ENCODE data around the gene PELI2.
A peak's percentile ranks its signal among the peaks of the same experiment; 100 is the strongest.

The PELI2 gene

DNA sequence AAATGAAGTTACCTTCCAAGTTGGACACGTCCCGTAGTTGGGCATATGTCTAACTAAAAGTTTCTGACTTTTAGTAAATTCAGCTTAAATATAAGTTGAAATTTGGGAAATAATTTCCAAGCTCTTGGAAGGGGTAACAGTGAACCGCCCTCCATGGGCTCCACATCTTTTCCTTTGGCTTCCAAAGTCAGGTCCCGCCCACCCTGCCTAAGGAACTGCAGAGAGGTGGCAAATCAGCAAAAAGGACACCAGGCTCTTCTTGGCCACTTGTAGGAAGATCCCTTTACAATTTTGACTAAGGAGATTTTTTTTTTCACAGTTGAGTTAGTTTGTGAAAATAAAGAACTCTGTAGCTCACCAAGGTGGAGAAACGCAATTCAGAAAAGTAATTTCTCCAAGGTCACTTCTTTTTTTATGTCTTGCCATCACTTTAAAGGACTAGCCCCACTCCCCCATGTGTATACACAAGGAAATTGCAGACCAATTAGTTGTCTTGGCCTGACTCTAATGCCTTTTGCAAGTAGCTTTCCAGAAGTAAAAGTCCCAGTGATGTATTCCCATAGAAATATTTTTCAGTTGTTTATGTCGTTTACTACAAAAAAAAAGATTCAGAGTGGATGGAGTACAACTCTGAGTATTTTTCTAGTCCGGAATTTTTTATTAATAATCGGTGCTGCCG is 181.2 kb downstream of the PELI2 start:
- DNase-seq (ENCODE audit: low read depth in 3 of 3), result no peak

DNA sequence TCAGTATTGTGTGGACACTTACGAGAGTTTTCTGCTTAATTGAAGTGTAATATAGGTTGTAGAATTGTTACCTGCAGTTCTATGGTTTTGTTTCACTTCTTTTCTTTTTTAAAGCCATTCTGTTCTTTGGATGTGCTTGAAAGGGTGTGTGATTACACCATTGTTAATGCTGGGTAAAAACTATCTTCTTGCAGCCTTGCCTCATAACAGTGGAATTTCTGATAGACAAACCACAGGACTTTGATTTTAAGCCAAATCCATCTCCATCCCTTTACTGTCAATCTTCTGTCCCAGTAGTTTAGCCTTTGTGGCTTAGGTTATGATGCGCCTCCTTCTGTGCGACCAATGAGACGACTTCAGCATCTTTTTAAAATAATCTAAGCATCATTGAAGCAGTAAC is 182.3 kb downstream of the PELI2 start:
- no peak for DNase-seq (ENCODE audit: low read depth in 3 of 3)

DNA sequence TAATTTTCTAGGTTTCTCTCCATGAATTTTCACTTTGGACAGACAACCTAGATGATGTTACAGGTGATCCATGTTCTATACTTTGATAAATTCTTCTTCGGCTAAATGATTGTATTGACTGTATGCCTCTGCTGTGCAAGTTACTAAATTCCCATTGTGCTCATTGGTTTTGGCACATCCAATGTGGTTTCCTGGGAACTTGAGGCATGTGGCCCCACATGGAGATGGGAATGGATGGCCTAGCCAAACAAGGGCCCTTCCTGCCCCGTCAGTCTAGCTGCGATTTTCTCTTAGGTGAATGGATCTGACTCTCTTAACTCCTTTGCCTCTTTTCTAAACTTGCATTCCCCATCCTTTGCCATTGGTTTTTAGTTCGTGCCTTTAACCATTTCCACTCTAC is 186.2 kb downstream of the PELI2 start:
- no peak for DNase-seq (ENCODE audit: low read depth in 3 of 3)

DNA sequence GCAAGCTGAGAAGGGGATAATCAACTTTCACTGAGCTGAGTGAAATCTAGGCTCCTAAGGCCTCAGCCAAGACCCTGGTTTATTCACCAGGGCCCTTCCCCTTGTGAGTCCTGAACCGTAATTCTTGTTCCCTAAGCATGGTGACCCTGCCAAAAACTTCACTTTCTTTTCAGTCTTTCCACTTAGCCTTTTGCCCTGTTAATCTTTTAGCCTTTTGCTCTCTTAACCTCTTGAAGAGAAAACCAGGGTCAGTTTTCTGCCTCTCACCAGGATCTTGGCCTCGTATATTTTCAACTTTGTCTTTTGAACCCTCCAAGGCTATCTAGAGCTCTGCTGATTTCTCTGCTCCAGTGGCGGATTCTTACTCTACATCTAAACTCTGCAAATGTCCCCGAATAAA is 191.0 kb downstream of the PELI2 start:
- no peak for DNase-seq (ENCODE audit: low read depth in 3 of 3)

DNA sequence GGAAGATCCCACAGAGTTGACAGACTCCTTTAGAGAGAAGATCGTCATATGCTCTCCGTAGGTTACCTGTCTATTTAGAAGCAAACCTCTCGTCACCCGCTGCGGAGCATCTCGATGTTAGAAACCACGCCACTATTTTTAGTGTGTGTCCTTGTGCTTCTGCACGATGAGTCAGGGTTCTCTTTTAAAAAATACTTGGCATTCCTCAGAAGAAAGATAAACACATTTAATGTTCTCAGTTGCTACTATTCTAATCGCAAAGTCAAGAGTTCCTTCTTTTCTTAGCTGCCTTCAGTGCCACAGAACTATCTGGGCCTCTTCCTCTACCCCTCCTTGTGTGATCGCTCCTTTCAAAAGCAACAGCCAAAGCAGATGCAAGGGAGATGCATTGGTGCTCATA is 192.4 kb downstream of the PELI2 start:
- DNase-seq (ENCODE audit: low read depth in 3 of 3), result no peak

DNA sequence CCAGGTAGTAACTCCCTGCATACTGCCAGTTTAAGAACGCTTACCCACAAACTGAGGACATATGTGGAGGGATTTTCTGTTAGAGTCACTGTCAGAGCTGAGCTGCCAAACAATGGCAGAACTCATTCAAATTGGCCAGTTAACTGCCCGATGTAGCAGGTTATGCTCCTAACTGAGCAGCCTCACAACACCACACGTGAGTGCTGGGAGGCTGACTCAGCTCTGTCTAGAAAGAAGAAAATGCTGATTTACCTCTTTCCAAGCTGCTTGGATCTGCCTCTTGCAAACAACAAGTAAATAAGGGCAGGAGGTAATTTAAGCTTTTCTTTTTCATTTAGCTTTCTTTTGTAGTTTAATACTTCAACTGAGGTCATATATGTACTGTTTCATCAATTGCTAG is 195.6 kb downstream of the PELI2 start:
- DNase-seq (ENCODE audit: low read depth in 3 of 3), result no peak

DNA sequence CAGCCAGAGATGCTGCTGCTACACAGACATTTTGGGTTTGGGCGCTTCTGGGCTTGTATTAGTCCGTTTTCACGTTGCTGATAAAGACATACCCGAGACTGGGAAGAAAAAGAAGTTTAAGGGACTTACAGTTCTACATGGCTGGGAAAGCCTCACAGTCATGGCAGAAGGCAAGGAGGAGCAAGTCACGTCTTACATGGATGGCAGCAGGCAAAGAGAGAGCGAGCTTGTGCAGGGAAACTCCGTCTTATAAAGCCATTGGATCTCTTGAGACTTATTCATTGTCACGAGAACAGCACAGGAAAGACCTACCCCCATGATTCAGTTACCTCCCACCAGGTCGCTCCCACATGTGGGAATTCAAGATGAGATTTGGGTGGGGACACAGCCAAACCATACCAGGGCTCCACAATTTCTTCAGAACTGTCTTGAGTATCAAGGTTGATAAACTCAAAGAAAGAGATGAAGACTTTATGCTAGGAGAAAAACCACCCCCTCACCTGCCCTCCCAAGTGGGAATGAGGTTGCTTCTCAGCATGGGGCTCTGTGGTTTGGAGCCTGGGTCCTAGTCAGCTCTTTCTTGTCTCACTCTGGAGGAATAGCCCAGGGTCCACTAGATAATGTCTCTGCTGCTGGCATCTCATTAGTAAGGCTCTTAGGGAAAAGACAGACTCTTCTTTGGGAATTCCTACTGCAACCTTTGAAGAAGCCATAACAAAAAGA is 200.3 kb downstream of the PELI2 start:
- DNase-seq (ENCODE audit: low read depth in 3 of 3), result no peak

DNA sequence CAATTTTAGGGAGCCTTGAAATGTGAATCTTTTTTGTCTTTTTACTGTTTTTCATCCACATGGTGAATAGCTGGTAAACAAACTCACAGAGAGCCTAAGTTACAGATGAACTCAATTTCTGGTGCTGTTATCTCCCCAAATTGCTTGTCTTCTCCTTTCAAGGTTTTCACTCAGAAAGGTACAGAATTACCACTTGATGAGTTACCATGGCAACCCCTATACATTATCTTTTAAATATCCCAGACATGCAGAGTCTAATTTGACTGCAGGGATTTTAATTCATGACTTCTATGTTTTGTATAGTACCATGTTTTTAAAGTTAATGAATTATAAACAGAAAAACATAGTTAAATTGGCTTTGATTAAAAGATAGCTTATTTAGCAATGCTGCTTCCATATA is 203.7 kb downstream of the PELI2 start:
- DNase-seq (ENCODE audit: low read depth in 3 of 3), result no peak

DNA sequence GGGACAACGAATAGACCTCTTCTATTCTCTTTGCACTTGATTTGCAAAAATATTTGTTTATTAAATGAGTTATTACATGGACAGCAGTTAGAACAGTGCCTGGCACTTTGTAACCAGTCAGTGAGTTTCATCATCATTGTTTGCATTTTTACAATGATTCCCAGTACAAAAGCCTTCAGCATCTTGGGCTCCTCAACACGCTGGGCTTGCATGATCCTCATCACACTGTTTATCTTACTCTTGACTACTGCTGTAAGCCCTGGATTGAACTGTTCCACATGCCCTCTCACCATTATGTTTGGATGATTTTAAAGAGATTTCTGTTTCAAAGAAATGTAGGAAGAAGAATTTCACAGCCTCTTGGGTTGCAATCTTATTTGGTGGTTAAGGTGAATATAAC is 204.3 kb downstream of the PELI2 start:
- no peak for DNase-seq (ENCODE audit: low read depth in 3 of 3)

DNA sequence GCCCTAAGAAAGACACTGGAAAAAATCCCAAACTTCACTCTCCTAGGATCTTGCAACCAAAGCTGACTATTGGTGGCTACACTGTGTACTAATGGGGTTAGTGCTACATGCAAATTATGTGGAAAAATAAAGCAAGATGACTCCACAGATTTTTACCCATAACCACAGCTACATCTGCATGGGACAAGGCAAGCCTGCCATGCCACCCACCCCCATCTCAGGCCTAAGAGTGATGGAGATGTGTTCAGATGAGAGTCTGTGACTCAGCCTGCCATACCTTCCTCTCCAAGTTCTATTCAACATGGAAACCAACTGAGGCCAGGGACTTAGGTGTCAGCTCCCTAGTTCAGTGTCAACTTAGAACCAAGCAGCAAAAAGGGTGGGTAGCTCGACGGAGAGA is 206.2 kb downstream of the PELI2 start:
- DNase-seq (ENCODE audit: low read depth in 3 of 3), result no peak

DNA sequence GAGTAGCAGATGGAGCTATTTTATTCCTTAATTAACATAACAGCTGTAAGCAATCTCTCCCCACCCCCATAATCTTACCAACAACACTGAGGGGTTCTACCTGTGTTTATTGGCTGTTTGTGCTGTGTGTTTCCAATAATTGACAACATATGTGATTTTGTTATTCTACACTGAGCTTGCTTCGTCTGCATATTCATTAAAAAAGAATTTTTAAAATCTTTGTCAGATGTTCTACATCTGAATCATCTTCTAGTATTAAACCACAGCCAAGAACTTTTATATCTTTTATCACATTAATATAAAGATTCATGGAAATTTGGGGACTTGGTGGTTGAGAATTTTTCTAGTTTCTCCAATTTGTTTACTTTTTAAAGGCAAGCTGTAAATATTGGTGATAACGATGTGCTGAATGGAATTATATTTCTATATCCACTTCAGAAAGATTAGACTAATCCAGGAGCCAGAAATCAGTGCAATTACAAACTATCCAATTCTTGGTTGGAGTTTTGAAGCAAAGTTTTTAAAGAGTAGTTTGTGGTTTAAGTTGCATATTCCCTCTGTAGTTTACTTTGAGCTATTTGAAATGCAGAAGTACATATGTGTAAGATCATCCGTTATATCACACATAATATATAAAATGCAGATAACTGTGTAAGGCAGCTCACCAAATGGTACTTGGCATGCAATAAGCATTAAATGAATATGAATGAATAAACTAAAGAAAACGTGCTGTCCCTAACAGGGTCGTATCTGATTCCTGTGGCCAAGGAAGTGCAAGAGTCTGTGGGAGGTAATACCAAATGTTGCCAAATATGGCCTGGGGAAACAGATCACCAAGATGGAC is 206.9 kb downstream of the PELI2 start:
- DNase-seq (ENCODE audit: low read depth in 3 of 3), result no peak

DNA sequence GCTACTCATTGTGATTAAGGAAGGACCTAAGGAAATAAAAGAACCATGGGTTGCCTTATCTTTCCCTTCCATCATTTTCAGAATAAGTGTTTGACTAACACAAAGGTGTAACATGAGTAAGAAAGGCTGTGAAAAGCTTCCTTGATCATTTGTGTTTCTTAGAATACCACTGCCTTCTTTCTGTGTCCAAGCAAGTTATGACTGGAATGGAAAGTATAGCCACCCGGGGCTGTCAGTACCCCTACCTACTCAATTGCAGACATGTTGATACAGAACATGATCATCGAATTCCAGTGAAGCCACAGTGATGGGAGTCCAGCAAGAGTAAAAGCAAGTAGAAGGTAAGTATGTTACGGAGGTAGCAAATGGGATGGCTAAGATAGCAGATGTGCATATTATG is 209.8 kb downstream of the PELI2 start:
- DNase-seq (ENCODE audit: low read depth in 3 of 3), result no peak

DNA sequence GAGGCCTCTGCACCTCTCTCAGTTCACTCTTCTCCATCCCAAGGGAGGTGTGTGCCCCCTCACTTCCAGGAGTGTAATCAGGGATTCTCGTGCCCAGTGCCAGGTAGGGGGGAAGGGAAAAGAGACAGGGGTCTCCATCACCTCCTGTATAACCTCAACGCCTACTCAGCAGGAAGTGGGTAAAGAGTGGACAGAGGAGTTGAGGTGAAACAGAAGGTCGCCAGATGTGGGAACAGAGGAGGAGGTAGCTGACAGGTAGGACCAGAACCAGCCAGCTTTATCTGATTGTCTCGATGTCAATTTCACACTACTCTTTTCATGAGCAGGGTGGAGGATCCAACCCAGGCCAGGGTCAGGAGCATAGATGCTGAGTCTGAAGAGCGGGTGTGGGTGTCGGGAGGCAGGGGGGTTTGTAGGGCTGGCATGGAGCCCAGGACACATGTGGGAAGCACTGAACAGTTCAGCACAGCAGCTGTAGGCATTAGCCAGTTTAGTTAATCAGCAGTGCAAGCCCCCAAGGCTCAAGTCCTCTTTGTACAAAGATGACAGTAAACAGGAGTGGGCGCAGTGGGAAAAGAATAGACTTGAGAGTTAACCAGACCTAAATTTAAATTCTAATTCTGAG is 213.5 kb downstream of the PELI2 start:
- no peak for DNase-seq (ENCODE audit: low read depth in 3 of 3)

DNA sequence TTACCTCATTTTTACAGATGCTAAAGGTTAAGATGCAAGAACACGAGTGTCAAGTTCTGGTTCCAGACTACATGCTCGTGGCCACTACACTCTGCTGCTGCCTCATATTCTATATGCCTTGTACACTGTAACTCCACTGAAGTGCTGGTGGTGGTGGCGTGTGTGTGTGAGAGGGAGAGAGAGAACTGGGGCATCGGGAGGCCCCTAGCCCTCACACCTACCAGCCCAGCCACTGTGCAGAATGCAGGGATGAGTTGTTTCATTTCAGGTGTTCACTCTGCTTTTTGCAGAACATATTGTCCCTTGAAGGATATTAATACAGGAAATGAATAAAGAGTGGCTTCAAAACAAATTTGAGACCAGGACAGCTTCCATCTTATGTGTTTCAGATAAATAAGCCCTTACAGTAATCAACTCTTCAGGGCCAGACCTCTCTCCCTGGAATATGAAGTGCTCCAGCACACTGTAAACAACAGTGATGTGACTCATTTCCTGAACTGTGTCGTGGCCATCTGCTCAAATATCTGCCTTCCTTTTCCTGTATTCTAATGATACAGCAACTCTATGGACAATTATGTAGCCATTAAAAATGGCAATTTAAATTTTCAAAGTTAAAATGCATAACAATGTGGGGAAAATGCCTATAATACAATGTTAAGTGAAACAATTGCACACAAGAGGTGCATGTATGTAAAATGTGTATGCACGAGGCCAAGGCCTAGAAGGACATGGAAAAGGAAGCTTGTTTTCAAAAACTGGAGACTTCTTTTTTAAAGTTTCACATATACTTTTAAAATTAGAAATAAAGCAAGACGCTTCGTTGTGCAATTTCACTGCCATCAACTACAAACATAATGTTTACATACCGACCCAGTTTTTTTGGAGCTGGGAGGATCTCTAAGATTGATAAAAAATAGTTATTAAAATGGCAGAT is 215.4 kb downstream of the PELI2 start:
- no peak for DNase-seq (ENCODE audit: low read depth in 3 of 3)

DNA sequence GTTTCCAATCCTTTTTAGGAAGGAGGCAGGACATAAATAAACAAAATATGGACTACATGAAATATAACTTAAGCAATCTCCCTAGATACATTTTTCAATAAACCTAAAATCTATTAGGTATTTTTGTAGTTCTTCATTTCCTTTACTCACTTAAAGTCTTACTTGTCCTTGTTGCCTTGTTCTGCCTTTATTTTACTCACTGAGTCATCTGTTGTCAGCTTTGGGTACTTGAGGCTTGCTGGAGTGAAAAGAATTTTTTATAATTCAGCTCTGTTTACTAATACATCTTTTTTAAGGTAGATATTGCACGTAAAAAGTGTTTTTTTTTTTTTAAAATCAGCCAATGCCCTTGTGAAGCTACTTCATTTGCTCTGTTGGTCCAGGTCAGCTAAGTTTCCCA is 216.2 kb downstream of the PELI2 start:
- DNase-seq (ENCODE audit: low read depth in 3 of 3), result no peak

DNA sequence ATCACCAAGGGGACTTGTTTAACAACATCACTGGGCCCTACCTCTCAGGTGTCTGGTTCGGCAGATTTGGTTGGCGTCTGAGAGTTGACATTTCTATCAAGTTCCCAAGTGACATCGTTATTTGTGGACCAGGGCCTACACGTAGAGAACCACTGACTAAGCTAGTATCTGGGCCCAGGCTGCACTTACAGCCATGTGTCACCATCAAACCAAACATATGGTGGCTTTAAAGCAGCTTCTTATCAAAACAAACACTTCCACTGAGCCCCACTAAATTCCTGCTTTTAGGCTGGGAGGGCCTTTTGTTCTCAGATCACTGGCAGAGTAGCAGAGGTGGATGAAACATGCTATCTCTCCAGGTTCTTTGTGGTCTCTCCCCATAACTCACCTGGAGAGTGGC is 220.5 kb downstream of the PELI2 start:
- DNase-seq (ENCODE audit: low read depth in 3 of 3), result no peak

DNA sequence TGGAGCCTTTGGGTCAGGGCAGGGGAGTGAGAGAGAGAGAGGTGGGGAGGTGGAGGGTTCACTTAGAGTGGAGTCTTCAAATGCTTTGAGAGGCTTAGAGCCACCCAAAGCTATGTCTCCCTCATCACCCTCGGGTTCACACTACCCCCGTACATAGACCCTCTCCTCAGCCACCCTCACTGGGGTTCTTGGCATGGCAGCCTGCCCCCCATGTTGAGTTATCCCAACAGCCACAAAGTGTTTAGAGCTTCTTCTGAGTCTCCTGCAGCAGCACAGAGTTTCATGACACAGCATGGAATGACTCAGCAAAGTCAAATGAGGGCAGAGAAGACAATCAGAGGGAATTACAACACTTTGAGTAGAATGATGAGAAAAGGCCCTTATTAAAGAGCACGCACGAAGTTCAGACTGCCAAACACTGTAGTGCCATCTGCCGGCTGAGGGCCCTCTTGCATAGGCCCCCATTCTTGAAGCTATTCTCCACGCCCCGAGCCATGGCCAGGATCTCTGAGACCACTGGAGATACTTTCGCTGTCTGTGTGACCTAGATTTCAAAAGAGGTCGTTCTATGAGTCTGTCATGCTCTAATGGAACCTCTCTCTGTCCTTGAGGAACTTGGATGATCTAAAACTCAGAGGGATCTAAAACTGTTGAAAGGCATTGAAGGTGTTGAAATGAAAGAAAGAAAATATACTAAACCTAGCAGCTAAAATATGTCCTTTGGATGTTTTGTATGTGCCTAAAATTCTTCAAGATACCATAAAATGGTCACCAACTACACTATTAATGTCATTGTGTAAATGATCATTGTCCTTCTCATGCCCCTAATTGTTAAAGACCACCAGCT is 221.9 kb downstream of the PELI2 start:
- peak; percentile 15 to 41 (median 19) for DNase-seq (ENCODE audit: low read depth in 3 of 3)

DNA sequence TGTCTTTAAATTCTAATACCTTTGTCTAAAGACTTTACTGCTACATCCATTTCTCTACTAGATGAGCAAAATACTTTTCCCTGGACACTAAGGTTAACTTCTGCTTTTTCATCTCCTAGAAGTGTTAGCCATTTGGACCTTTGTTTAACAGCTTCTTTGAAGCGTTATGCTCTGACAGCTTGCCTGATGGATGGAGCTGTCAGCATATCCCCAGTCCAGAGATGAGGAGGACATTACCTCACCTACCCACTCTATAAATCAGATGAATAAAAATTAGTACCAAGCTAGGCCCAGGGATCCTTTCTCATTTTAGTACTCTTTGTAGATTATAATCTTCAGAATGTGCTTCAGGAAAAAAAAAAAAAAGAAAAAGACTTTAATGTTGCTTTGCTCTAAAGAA is 222.7 kb downstream of the PELI2 start:
- no peak for DNase-seq (ENCODE audit: low read depth in 3 of 3)

DNA sequence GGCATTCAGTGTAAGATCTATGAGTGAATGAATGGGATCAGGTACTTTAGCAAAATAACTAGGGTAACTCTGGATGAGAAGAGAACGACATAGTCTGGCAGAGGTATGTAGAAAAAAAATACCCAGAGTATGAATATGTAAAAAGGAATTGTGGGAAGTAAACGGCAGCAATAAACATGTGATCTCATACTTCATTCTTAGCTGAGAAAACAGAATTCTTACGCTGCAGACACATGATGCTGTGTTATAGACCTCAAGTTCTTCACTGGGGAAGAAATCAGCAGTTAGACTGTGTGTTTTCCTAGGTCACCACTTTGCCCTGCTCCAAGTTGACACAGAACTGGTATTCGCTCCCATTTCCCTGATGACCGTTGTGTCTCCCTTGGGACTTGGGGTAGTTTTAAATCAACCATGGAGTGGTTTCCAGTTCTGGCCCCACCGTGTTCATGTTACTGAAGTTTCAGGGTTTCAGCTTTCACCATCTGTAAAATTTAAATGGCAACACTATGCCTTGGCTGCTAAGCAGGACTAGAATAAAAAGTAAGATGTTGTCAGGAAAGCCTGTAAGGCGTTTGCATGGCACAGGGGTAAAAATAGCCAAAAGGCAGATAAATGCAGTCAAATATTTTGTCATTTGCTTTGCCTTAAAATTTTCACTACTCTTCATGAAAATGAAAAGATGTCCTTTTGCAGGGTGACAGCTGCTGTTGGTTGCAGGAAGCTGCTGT is 223.7 kb downstream of the PELI2 start:
- no peak for DNase-seq (ENCODE audit: low read depth in 3 of 3)

DNA sequence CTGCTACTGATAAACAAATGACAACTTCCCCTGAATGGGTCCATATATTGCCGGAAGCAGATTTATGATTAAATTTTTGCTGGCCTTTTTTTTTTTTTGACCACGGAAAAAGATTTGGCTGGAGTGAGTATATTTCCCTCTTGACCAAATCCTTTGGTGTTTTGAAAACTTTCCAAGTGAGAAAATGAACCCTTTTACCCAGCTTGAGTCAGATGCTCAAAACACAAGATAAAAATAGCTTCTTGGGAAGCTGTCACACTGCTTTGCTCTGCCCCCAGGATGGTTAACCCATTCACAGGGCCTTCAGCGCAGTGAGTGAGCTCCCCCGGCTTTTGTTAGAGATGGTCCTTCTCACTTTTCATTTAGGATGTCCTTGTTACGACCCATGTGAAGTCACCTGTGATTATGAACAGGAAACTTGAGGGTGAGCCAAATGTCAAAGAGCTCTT is 224.3 kb downstream of the PELI2 start:
- DNase-seq (ENCODE audit: low read depth in 3 of 3), result no peak
